Measurements from ENCODE around the gene FRMD4A. TPM values are rescaled to one million over a fixed set of nuclear protein-coding genes. Genes with fewer than 3 reads are reported as not detected.
A peak's percentile ranks its signal among the peaks of the same experiment; 100 is the strongest.
"Not testable (repeated sequence)": the region's sequence is repeated elsewhere in the genome, so short reads cannot be mapped to it uniquely, and the experiment has no call there.

FRMD4A gene
- polyA plus RNA-seq, 3 donors, result 67.7 to 83.0 (median 75.9) TPM

DNA sequence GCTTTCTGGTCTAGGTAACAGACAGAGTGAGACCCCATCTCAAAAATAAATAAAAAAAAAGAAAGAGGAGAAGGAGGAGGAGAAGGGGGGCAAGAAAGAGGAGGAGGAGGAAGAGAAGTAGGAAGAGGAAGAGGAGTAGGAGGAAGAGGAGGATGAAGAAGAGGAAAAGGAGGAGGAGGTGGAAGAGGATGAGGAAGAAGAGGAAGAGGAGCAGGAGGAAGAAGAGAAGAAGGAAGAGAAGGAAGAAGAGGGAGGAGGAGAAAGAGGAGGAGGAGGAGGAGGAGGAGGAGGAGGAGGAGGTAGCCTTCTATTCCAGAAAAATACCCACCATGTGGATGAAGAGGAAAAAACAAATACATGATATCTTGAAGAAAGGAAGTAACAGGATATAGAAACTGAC, 172.1 kb downstream of the FRMD4A start:
- no peak for DNase-seq (ENCODE audit: low read depth in 3 of 3, low spot score in 2 of 3)

- no peak for DNase-seq (ENCODE audit: low read depth in 3 of 3, low spot score in 2 of 3)
These were observed 174.6 kb downstream of the FRMD4A start for GRCh38 chr10:14156104-14156503.

DNA sequence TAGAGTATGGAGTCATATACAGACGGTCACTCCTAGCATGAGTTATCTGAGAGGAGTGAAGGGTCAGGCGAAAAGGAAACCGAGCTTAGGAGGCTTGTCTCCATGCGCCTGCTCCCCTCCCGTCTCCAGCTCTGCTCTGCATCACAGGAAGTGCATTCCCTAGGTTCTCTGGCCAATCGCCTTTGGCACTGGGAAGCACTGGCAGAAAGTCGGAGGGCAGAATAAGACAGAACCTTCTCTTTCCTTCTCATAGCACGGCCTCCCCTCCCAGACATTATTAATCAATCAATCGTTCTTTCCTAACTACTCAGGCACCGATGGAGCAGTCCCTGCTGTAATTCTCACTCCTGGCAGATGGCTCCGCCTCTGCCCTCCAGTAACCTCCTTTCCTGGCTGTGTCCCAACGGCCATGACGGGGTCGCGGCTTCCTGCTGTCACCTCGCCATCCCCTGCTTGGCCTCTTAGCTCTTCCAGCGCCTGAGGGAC, 177.1 kb downstream of the FRMD4A start:
- no peak for DNase-seq (ENCODE audit: low read depth in 3 of 3, low spot score in 2 of 3)

- no peak for DNase-seq (ENCODE audit: low read depth in 3 of 3, low spot score in 2 of 3)
These were observed 179.2 kb downstream of the FRMD4A start for GRCh38 chr10:14151571-14151970.

- DNase-seq (ENCODE audit: low read depth in 3 of 3, low spot score in 2 of 3), result no peak
These were observed 180.2 kb downstream of the FRMD4A start for GRCh38 chr10:14150526-14150925.

GRCh38 chr10:14146501-14146900, 184.2 kb downstream of the FRMD4A start:
- DNase-seq (ENCODE audit: low read depth in 3 of 3, low spot score in 2 of 3), result no peak

GRCh38 chr10:14146025-14146424, 184.7 kb downstream of the FRMD4A start:
- no peak for DNase-seq (ENCODE audit: low read depth in 3 of 3, low spot score in 2 of 3)

DNA sequence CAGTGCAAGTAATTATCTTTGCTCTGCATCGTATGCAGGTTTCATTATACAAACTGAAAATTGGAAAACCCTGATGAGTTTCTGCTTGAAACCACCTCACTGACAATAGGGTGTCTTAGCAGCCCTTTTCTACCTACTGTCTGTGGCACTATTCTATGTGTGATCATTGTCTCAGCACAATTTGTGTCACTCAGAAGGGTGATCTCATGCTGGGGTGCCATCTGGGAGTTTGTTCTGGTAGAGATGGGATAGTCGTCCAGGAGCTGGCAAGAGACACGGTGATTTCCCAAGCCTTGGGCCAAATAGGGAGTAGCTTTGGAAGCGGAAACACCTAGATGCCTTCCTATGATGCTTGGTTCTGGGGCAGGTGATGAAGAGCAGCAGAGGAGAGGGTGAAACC, 186.3 kb downstream of the FRMD4A start:
- DNase-seq (ENCODE audit: low read depth in 3 of 3, low spot score in 2 of 3), result no peak

DNA sequence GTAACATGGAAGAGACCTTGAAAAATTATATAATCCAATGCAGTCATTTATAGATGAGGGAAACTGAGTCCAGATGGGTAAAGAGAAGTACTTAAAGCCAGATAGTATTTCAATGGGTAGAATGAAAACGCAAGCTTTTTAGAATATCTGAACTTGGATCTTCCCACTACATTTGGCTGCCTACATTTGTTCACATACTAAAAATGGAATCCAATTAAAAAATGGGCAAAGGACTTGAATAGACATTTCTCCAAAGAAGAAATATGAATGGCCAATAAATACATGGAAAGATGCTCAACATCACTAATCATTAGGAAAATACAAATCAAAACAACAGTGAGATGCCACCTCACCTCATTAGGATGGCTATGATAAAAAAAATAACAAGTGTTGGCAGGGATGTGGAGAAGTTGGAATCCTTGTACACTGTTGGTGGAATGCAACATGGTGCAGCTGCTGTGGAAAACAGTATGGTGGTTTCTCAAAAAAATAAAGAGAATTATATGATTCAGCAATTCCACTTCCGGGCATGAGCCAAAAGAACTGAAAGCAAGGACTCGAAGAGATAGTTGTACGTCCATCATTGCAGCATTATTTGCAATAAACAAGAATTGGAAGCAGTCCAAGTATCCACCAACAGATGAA, 188.0 kb downstream of the FRMD4A start:
- no peak for DNase-seq (ENCODE audit: low read depth in 3 of 3, low spot score in 2 of 3)

GRCh38 chr10:14141283-14141682, 189.4 kb downstream of the FRMD4A start:
- no peak for DNase-seq (ENCODE audit: low read depth in 3 of 3, low spot score in 2 of 3)

DNA sequence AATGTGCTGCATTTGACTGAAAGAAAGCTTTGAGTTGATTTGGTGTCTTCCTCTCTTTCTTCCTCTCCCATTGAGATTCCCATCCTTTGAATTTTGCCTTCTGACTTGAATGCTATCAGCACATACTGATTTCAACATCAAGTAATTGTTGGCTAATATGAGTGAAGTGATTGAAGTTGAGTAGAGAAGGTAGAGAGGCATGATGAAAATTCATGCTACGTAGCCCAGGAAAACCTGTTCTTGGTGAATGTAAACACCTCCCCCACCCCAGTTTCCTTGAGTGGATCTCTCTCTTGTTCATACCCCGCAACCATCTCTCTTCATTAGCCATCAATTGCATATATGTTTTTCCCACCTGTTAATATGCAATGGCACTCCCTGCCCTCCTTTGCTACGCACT, 193.3 kb downstream of the FRMD4A start:
- no peak for DNase-seq (ENCODE audit: low read depth in 3 of 3, low spot score in 2 of 3)

DNA sequence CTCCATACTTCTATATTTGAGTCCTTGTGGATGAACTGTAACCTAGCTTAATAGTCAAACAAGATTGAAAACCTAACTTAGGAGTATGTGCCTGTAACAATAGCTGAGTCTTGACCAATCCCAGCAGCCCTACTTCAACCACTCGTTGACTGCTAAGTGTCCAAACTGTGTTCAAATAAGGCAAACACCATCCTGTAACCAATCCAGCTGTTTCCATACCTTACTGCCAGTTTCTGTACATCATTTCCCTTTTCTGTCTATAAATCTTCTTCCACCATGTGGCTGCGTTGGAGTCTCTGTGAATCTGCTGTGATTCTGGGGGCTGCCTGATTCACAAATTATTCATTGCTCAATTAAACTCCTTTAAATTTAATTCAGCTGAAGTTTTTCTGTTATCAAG, 195.5 kb downstream of the FRMD4A start:
- DNase-seq (ENCODE audit: low read depth in 3 of 3, low spot score in 2 of 3), result not testable (repeated sequence)

DNA sequence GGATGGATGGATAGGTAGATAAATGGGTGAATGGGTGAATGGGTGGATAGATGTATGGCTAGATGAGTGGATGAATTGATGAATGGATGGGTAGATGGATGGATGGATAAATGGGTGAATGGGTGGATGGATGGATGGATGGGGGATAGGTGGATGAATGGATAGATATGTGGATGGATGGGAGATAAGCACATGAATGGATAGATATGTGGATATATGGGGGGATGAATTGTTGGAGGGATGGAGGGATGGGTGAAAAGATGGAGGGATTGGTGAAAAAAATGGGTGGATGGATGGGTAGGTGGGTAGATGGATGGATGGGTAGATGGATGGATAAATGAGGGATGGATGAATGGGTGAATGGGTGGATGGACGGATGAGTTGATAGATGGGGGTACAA, 196.4 kb downstream of the FRMD4A start:
- DNase-seq (ENCODE audit: low read depth in 3 of 3, low spot score in 2 of 3), result no peak

DNA sequence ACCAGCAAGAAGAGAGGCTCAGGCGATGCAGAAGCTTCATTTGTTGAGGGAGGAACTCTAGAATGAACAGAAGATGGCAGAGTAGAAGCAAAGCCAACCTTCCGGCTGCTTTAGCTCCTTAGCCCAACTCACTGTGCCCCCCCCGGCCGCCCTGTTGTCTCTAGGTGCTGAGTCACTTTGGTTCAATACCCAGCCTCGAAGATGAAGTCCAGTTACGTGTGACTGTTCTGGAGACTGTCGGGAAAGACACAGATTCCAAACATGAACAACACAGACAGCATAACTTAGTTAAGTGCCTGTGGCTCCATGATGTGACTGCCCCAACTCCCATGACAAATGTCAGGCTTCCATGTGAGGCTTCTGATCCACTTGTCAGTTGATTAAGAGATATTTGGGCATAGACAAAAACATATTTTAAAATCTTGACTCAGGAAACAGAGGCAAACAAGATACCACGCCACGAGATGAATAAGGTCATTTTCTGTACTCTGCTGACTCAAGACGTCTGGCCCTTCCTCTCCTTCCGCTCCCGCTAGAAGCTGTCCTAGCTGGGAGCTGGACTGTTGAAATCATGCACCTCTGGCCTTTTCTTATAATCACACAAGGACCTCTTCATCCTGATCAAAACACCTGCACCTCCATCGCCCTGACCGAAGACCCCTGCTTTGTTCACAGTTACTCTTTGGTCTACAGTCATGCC, 199.3 kb downstream of the FRMD4A start:
- no peak for DNase-seq (ENCODE audit: low read depth in 3 of 3, low spot score in 2 of 3)

DNA sequence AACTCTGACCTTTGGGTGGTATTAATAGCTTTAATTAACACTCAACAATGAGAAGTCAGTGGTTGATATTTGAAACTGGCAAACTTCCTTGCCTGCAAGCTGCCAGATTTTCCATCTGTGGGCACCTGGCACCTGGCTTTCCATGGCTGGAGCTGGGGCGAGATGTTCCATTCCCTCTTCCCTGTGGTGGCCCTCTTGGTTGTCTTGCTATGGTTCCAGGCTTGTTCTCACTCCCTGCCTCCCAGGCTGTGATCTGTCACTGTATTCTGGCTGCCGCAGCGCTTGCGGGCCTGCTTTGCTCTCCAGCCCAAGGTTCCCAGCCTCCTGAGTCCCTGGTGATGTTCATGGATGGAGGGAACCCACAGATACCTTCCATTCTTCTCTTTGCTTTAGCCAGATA, 201.0 kb downstream of the FRMD4A start:
- DNase-seq (ENCODE audit: low read depth in 3 of 3, low spot score in 2 of 3), result no peak

DNA sequence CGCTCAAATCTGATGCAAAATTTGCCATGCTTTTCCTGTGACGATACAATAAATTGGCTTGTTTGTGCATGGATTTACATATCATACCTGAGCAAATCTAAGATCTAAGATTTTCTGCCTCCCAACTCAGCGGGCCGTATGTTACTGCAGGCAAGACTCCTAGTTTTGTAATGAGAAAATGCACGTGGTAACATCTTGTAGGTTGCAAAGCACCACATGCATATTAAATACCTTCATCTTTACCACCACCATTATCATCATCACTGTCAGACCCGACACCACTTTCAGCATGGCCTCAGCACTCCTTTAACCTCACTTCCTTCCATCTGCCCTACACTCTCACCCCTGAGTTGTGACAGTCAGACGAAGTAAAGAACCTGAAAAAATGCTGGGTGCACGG, 202.2 kb downstream of the FRMD4A start:
- no peak for DNase-seq (ENCODE audit: low read depth in 3 of 3, low spot score in 2 of 3)

DNA sequence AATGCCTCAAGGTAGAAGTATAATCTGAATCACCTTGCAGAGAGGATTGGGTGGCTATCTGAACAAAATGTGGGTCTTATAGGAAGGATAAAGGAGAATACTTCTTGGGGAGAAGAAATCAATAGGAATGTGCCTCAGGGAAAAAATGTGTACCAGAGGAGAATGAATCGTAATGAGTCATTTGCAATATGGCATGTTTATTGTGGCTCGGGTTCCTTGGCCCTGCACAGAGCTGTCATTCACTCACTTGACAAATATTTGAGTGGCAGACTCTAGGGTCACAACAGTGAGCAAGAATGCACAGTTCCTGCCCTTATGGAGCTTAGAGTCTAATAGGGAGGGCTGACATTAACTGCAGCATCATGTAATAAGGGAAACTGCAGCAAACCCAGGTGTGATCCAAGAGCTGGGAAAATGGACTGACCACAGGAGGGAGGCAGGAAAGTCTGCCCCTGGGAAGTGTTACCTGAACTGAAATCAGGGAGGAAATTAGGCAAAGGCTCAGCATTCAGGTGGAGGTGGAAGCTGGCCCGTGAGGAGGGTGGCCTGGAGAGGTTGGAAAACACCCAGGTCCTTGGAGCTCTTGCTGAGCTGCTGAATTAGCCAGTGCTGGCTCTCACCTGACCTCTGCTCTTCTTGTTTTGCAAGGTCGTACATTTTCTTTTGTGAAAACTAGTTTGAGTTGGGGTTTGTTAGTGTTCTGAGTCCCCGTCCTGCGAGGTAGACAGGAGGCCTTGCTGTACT, 203.9 kb downstream of the FRMD4A start:
- DNase-seq (ENCODE audit: low read depth in 3 of 3, low spot score in 2 of 3), result no peak

DNA sequence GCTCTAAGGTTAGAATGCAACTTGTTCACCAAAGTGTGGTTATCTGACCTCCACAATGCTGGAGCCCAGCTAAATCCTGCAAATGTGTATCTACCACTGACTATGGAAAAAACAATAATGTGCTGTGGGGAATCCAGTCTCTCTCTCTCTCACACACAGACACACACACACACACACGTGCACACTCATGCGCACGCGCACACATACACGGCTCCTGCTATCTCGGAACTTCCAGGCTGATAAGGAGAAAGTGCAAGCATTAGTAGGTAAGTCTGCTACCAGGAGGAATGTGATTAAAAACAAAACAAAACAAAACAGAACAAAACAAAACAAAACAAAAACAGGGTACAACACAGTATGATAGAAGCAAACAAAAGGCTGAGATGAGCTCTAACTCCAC, 205.2 kb downstream of the FRMD4A start:
- no peak for DNase-seq (ENCODE audit: low read depth in 3 of 3, low spot score in 2 of 3)

- peak in 1 of 3 donors; percentile 10 for DNase-seq (ENCODE audit: low read depth in 3 of 3, low spot score in 2 of 3)
These were observed 205.8 kb downstream of the FRMD4A start for GRCh38 chr10:14124941-14125340.

- DNase-seq (ENCODE audit: low read depth in 3 of 3, low spot score in 2 of 3), result no peak
These were observed 207.6 kb downstream of the FRMD4A start for GRCh38 chr10:14123139-14123538.

GRCh38 chr10:14120812-14121211, 209.9 kb downstream of the FRMD4A start:
- DNase-seq (ENCODE audit: low read depth in 3 of 3, low spot score in 2 of 3), result no peak

DNA sequence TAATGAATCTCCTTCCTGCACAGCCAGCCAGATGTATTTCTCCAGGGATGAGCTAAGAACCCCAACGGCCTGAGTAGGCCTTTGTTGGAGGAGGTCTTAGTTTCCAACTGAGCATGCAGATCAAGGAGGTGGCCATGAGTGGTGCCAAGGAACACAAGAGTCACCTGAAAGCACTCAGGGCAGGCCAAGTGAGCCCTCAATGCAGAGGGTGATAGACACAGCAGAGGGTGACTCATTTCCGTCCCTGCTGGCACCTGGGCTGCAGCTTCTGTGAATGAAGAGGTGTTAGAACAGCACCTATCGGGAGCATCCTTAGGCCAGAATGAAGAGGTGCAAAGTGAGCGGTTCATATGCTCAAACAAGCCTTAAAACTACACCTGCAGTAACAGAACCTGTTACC, 211.8 kb downstream of the FRMD4A start:
- DNase-seq (ENCODE audit: low read depth in 3 of 3, low spot score in 2 of 3), result no peak

Data from right renal cortex interstitium (tissue), 3 donors.